DMS 273 (cell line): ENCODE results near the gene SGCB.

ENCODE experiments used
- DNase-seq: peaks from one replicate; lab custom pipeline; 2025; ENCODE audit not compliant: unreplicated experiment; lab: John Stamatoyannopoulos, UW

Gene SGCB

GRCh38 chr4:52019936-52020657, 18.0 kb downstream of the SGCB start, which contains the start of gene LRRC66:
Gene LRRC66 (minus strand): TSS chr4:52020363. CDS start chr4:52017613, 2,750 bp downstream.
- DNase-seq: no peak

GRCh38 chr4:52017814-52018213, 20.3 kb downstream of the SGCB start:
- no peak for DNase-seq

GRCh38 chr4:52016981-52017380, 21.1 kb downstream of the SGCB start:
- no peak for DNase-seq

- DNase-seq: peak; percentile 22
Measured at GRCh38 chr4:52015366-52015765, 22.7 kb downstream of the SGCB start.

- no peak for DNase-seq
Measured at GRCh38 chr4:52014903-52015302, 23.2 kb downstream of the SGCB start.

GRCh38 chr4:52012651-52013050, 25.4 kb downstream of the SGCB start:
- no peak for DNase-seq

GRCh38 chr4:52010986-52011385, 27.1 kb downstream of the SGCB start:
- no peak for DNase-seq

- no peak for DNase-seq
Measured at GRCh38 chr4:52006887-52007286, 31.2 kb downstream of the SGCB start.

GRCh38 chr4:52005604-52006273, 32.4 kb downstream of the SGCB start:
- no peak for DNase-seq

- DNase-seq: no peak
Measured at GRCh38 chr4:52004414-52004813, 33.7 kb downstream of the SGCB start.

GRCh38 chr4:52001616-52002015, 36.5 kb downstream of the SGCB start:
- DNase-seq: no peak

- DNase-seq: no peak
Measured at GRCh38 chr4:51999250-51999649, 38.8 kb downstream of the SGCB start.

- DNase-seq: no peak
Measured at GRCh38 chr4:51998837-51999236, 39.3 kb downstream of the SGCB start.

GRCh38 chr4:51997647-51998046, 40.5 kb downstream of the SGCB start:
- DNase-seq: no peak

- DNase-seq: no peak
Measured at GRCh38 chr4:51995647-51996220, 42.4 kb downstream of the SGCB start.
